ENCODE measurements around the gene ZAR1. TPM values are rescaled to one million over a fixed set of nuclear protein-coding genes. Genes with fewer than 3 reads are reported as not detected.
"Not testable (repeated sequence)": the region's sequence is repeated elsewhere in the genome, so short reads cannot be mapped to it uniquely, and the experiment has no call there.

Gene ZAR1
- total RNA-seq, result not detected in 2 replicates
- polyA plus RNA-seq, result 0.49 TPM in 1 of 2 replicates, not detected in the other

- Histone ChIP-seq H3K4me1 (ENCODE audit: insufficient read depth) (no peaks in the 10 kb centered on the region), H3K9me3 (ENCODE audit: low read depth) (no peaks in the 10 kb centered on the region), H3K9me2 (replicated peaks; ENCODE audit: insufficient read depth) (no peaks in the 10 kb centered on the region), H4K20me1 (ENCODE audit: insufficient read depth, poor library complexity, severe bottlenecking) (no peaks in the 10 kb centered on the region), H3K27me3 (peaks cover 75% of the 10 kb centered on the region), H3K4me2 (peak within 1 kb of the TSS; percentile 84), H3K36me3 (replicated peaks; ENCODE audit: insufficient read depth, low read depth) (no peaks in the 10 kb centered on the region), H3K27ac (no peak within 1 kb of the TSS), H2AFZ (peak within 1 kb of the TSS; percentile 49), H3K79me2 (no peaks in the 10 kb centered on the region), H3K4me3 (peak within 1 kb of the TSS; percentile 13)
- 3% methylated on average over 47 of the region's 80 CpGs for WGBS (ENCODE audit: low lambda C conversion rate, missing lambda C conversion rate)
- DNase-seq (ENCODE audit: low spot score), result peak; percentile 19
- TF ChIP-seq EZH2phosphoT487 (IDR thresholded peaks at IDR 0.05; ENCODE audit: low read depth, severe bottlenecking, unreplicated experiment), result peak; percentile 33
- TF ChIP-seq CTCF (IDR thresholded peaks at IDR 0.05; ENCODE audit: poor library complexity), result no peak
- TF ChIP-seq EZH2 (IDR thresholded peaks at IDR 0.05; ENCODE audit: borderline replicate concordance), result peak; percentile 92
Measured at GRCh38 chr4:48490012-48490679, at the start of gene ZAR1. ZAR1 (plus strand) TSS chr4:48490252; CDS start chr4:48490292, 40 bp downstream.

GRCh38 chr4:48440914-48441313 is 49.1 kb upstream of the ZAR1 start:
- not testable (repeated sequence) for H4K20me1 ChIP-seq (ENCODE audit: insufficient read depth, poor library complexity, severe bottlenecking); H3K9me3 ChIP-seq (ENCODE audit: low read depth); H3K27ac ChIP-seq; H3K4me3 ChIP-seq; DNase-seq (ENCODE audit: low spot score); H3K4me2 ChIP-seq; H3K36me3 ChIP-seq (replicated peaks; ENCODE audit: insufficient read depth, low read depth); H3K4me1 ChIP-seq (ENCODE audit: insufficient read depth); H3K27me3 ChIP-seq; H3K79me2 ChIP-seq; H2AFZ ChIP-seq; H3K9me2 ChIP-seq (replicated peaks; ENCODE audit: insufficient read depth)
- 80% methylated on average over 5 of the region's 5 CpGs for WGBS (ENCODE audit: low lambda C conversion rate, missing lambda C conversion rate)

- Histone ChIP-seq H4K20me1 (ENCODE audit: insufficient read depth, poor library complexity, severe bottlenecking) (no peaks in the 10 kb centered on the region), H3K27me3 (no peaks in the 10 kb centered on the region), H2AFZ (no peak overlapping the region), H3K4me1 (ENCODE audit: insufficient read depth) (no peaks in the 10 kb centered on the region), H3K4me2 (no peak overlapping the region), H3K9me3 (ENCODE audit: low read depth) (no peaks in the 10 kb centered on the region), H3K9me2 (replicated peaks; ENCODE audit: insufficient read depth) (no peaks in the 10 kb centered on the region), H3K36me3 (replicated peaks; ENCODE audit: insufficient read depth, low read depth) (no peaks in the 10 kb centered on the region), H3K4me3 (no peak overlapping the region), H3K27ac (no peak overlapping the region), H3K79me2 (no peaks in the 10 kb centered on the region)
- DNase-seq (ENCODE audit: low spot score), result peak; percentile 30
- TF ChIP-seq EZH2phosphoT487 (IDR thresholded peaks at IDR 0.05; ENCODE audit: low read depth, severe bottlenecking, unreplicated experiment) (no peak), CTCF (IDR thresholded peaks at IDR 0.05; ENCODE audit: poor library complexity) (peak; percentile 69), EZH2 (IDR thresholded peaks at IDR 0.05; ENCODE audit: borderline replicate concordance) (no peak)
- WGBS (ENCODE audit: low lambda C conversion rate, missing lambda C conversion rate), result 31% methylated on average over 3 of the region's 3 CpGs
Measured at GRCh38 chr4:48445704-48446103, 44.3 kb upstream of the ZAR1 start.

- Histone ChIP-seq H3K9me3 (ENCODE audit: low read depth) (no peaks in the 10 kb centered on the region), H3K27ac (no peak overlapping the region), H3K9me2 (replicated peaks; ENCODE audit: insufficient read depth) (no peaks in the 10 kb centered on the region), H3K4me3 (no peak overlapping the region), H3K36me3 (replicated peaks; ENCODE audit: insufficient read depth, low read depth) (no peaks in the 10 kb centered on the region), H2AFZ (no peak overlapping the region), H4K20me1 (ENCODE audit: insufficient read depth, poor library complexity, severe bottlenecking) (no peaks in the 10 kb centered on the region), H3K4me1 (ENCODE audit: insufficient read depth) (no peaks in the 10 kb centered on the region), H3K79me2 (no peaks in the 10 kb centered on the region), H3K4me2 (no peak overlapping the region), H3K27me3 (no peaks in the 10 kb centered on the region)
- TF ChIP-seq CTCF (IDR thresholded peaks at IDR 0.05; ENCODE audit: poor library complexity) (no peak), EZH2phosphoT487 (IDR thresholded peaks at IDR 0.05; ENCODE audit: low read depth, severe bottlenecking, unreplicated experiment) (no peak), EZH2 (IDR thresholded peaks at IDR 0.05; ENCODE audit: borderline replicate concordance) (no peak)
- WGBS (ENCODE audit: low lambda C conversion rate, missing lambda C conversion rate), result 84% methylated on average over 1 of the region's 1 CpG
- DNase-seq (ENCODE audit: low spot score), result no peak
Measured at GRCh38 chr4:48446642-48447041, 43.4 kb upstream of the ZAR1 start.

Data from hepatocyte (in vitro differentiated cells).